Right lobe of liver (tissue), 4 donors: ENCODE data around the gene EXOC4.

Experiments
- CTCF ChIP-seq, 4 donors: fragments of 200-600 bp in 3 of 4; fragments of 450-650 bp in 1 of 4; IDR thresholded peaks; one replicate each; pipeline versions ENCODE4 v1.5.1 to v1.8.0; 2016 to 2022; ENCODE audit warnings: antibody characterized with exemption in 4 of 4, mild to moderate bottlenecking in 2 of 4
- POLR2A ChIP-seq: fragments of 450-650 bp; IDR thresholded peaks from one replicate; pipeline ENCODE4 v1.6.1; 2017; ENCODE audit warnings: antibody characterized with exemption, mild to moderate bottlenecking
- donor health status: DM: no; HTN: no; CAD: no.
- donor health status: DM: no; HTN: no; CAD: no.
- donor health status: DM: no; HTN: yes; CAD: no.

- TF ChIP-seq CTCF (IDR thresholded peaks at IDR 0.05) (no peak), POLR2A (no peak)
Observed at GRCh38 chr7:133437544-133437943, 184.7 kb downstream of the EXOC4 start.
